NK-92 (cell line): Measurements from ENCODE around the gene EXD3.
"Not testable (repeated sequence)": the region's sequence is repeated elsewhere in the genome, so short reads cannot be mapped to it uniquely, and the experiment has no call there.

Experiments used
- DNase-seq: peaks from one replicate; lab custom pipeline; 2025; ENCODE audit not compliant: unreplicated experiment; lab: John Stamatoyannopoulos, UW

The EXD3 gene

GRCh38 chr9:137381501-137382443 is 41.2 kb downstream of the EXD3 start:
- no peak for DNase-seq

- DNase-seq, result no peak
Observed at GRCh38 chr9:137380606-137381005, 42.4 kb downstream of the EXD3 start.

DNA sequence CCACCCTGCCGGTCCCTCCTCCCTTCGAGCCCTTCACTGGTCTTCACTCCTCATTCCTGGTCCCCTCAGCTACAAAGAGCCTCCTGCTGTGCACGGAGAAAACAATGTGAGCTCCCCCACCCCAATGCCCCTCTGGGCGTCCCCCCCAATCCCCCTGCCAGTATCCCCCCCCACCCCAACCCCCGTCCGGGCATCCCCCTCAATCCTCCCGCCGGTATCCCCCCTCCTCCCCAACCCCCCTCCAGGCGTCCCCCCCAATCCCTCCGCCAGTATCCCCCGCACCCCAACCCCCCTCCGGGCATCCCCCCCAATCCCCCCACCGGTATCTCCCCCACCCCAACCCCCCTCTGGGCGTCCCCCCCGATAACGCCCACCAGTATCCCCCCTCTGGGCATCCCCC is 42.8 kb downstream of the EXD3 start:
- DNase-seq, result no peak

- DNase-seq, result no peak
Observed at GRCh38 chr9:137379761-137380161, 43.2 kb downstream of the EXD3 start.

DNA sequence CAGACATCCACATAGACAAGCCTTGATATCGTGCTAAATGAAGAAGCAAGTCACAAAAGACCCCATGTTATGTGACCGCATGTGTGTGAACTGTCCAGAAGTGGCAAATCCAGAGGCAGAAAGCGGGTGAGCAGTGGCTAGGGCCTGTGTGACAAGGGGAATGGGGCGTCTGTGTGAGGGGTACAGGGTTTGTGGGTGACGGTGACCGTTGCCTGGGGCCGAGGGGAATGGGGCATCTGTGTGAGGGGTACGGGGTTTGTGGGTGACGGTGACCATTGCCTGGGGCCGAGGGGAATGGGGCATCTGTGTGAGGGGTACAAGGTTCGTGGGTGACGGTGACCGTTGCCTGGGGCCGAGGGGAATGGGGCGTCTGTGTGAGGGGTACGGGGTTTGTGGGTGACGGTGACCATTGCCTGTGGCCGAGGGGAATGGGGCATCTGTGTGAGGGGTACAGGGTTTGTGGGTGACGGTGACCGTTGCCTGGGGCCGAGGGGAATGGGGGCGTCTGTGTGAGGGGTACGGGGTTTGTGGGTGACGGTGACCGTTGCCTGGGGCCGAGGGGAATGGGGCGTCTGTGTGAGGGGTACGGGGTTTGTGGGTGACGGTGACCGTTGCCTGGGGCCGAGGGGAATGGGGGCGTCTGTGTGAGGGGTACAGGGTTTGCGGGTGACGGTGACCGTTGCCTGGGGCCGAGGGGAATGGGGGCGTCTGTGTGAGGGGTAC is 44.1 kb downstream of the EXD3 start:
- not testable (repeated sequence) for DNase-seq

- DNase-seq, result no peak
Observed at GRCh38 chr9:137376386-137376785, 46.6 kb downstream of the EXD3 start.

DNA sequence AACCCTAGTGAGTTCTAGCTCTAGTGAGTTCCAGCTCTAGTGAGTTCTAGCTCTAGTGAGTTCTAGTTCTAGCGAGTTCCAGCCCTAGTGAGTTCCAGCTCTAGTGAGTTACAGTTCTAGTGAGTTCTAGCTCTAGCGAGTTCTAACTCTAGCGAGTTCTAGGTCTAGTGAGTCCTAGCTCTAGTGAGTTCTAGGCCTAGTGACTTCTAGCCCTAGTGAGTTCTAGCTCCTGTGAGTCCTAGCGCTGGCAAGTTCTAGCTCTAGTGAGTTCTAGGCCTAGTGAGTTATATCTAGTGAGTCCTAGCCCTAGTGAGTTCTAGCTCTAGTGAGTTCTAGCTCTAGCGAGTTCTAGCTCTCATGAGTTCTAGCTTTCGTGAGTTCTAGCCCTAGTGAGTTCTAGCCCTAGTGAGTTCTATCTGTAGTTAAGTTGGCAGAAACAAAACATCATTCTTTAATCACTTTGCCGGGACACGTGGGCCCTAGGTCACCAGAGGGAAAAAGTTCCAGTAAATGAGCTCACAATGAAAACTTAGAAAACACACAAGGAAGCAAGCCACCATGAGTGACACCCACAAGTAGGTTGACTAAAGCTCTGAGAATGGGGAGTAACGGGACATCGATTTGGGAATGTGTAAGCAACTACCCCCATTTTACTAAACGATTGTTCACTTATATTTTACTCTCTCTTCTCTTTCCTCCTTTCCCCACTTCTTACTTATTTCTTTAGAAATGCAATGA is 47.5 kb downstream of the EXD3 start:
- no peak for DNase-seq

GRCh38 chr9:137374131-137374845 is 48.7 kb downstream of the EXD3 start:
- DNase-seq, result no peak

DNA sequence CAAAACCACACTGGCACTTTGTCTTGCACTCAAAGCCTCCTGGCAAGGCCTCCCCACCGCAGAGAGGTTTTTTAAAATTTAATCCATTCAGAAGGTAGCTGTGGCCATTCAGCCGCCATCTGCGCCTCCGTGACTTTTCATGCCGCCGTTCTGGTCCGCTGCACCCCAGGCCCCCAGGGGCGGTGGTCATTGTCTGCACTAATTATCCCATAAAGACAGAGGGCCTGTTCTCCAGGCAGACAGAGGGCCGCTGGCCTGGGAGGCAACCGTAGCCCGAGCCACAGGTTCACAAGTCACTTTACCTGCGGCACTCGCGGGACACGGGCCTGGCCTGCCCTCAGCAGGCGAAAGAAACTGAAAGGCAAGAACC is 49.4 kb downstream of the EXD3 start:
- no peak for DNase-seq

- no peak for DNase-seq
Observed at GRCh38 chr9:137372693-137373610, 50.0 kb downstream of the EXD3 start.

- DNase-seq, result no peak
Observed at GRCh38 chr9:137371946-137372651, 50.9 kb downstream of the EXD3 start.

DNA sequence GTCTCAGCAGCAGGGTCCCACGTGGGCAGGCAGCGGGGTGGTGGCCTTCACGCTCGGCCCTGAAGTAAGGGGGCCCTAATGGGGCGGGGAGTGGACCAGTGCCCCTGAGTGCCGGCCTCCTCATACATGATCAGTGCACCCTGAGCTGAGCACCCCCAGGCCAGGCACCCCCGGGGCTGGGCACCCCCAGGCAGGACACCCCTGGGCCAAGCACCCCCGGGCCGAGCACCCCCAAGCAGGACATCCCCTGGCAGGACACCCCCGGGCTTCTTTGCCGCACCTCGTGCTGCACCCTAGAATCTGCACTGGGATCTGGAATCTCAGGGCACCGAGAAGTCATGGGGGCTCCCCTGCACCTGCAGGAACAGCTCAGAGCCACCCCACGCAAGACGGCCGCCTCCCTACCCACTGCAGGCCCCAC is 51.4 kb downstream of the EXD3 start:
- no peak for DNase-seq

GRCh38 chr9:137370865-137371520 is 52.0 kb downstream of the EXD3 start:
- no peak for DNase-seq

DNA sequence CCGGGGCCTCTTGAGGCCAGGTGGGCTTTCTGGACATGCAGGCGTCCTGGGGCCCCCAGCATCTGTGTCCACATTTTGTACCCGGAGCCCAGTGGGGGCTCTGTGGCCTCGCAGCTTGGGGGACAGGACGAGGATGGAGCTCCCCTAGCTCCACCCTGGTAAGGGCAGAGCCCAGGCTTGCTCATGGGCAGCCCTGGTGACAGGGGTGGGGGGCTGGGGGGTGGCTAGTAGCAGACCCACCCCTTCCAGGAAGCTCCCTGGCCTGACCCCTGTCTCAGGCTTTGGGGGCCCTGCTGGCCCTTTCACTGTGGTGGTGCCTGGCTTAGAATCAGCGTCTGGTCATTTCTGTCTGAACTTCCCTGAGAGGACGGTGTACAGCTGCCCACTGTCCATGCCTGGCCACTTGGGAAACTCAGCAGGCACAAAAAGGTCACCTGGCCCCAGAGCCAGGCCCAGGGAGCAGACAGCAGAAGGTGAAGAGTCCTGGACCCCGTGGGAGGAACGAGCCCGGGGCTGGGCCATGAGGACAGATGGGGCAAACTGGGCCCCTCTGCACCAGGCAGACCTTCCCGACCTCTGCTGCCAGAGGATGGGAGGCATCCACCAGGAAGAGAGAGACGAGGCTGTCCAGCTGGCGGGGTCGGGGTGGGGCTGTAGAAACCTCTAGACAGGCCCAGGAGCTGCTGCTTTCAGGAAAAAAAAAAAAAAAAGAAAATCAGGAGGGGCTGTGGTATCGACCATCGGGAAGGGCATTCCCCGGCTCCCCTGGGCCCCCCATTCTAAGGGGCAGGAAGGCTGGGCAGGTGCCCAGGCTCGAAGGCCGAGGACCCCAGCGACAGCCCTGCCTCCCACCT is 52.8 kb downstream of the EXD3 start:
- DNase-seq, result no peak

DNA sequence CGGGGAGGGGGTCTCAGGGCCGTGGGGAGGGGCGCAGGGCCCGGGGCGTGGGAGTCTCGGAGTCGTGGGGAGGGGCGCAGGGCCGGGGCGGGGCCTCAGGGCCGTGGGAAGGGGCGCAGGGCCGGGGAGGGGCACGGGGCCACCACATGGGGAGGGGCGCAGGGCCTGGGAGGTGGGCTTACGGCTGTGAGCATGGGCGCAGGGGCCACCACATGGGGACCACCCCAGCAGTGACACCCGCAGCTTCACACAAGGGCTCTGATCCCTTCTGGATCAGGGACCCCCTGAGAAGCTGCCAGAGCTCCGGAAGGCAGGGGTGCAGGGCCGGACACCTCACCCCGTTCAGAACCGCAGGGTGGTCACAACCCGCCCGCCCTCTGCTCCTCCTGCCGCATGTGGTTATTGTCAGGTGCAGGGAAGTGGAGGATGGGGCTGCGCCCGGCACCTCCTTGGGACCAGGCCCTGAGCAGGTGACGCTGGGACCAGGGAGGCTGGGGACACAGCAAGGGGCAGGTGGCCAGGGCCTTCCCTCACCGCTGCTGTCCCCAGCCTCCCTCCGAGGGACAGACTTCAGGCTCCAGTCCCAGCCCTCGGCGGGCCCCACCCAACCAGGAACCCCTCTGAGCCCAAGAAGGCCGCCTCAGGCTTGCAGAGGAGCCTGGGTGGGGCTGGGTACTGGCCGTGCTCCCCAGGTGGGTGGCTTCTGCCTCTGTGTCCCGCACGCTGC is 53.7 kb downstream of the EXD3 start:
- DNase-seq, result no peak

DNA sequence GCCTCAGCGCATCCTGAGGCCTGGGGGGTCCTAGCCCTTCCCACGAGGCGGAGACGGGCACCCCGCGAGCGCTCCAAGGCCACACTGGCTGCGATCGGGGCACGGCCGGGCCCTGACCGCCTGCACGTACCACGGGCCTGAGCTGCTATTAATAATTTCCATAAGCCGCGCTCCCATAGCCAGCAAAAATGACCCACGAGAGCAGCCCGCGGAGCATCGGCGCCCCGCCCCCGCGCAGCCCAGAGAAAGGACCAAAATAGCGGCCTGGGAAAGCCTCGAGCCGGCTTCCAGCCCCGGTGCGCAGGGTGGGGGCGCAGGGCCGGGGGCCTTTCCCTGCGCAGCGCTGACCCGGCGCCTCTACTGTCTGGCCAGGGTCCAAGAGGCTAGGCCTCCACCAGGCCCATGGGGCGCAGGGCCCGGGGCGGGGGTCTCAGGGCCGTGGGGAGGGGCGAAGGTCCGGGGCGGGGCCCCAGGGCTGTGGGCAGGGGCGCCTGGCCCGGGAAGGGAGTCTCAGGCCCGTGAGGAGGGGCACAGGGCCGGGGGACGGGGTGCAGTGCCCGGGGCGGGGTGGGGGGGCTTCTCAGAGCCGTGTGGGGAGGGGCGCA is 54.4 kb downstream of the EXD3 start:
- DNase-seq, result no peak
